RWPE2 (cell line): ENCODE results near the gene RELA.

Source experiments
- ATAC-seq: fragments of 200-7000 bp; cut with Tn5 transposase; 3 replicates; pipeline ENCODE4 v1.9.1; 2021; ENCODE audit warnings: low read depth
- DNase-seq: peaks from one replicate; pipeline ENCODE4 v3.0.0-alpha.2; 2020; ENCODE audit warnings: low spot score
- H3K27ac ChIP-seq: fragments of 450-650 bp; 2 replicates; pipeline ENCODE4 v1.5.1; 2017; ENCODE audit warnings: mild to moderate bottlenecking; ENCODE audit not compliant: poor library complexity, severe bottlenecking
- H3K27me3 ChIP-seq: fragments of 250-450 bp; sonication (Bioruptor Pico); 2 replicates; pipeline ENCODE4 v1.5.1; 2021; ENCODE audit warnings: mild to moderate bottlenecking, moderate library complexity; ENCODE audit not compliant: insufficient read depth, poor library complexity, severe bottlenecking
- H3K36me3 ChIP-seq: fragments of 250-450 bp; sonication (Bioruptor Pico); 2 replicates; pipeline ENCODE4 v1.5.1; 2020; ENCODE audit warnings: low read depth, mild to moderate bottlenecking, moderate library complexity
- H3K4me1 ChIP-seq: fragments of 250-450 bp; sonication (Bioruptor Pico); 2 replicates; pipeline ENCODE4 v1.5.1; 2021; ENCODE audit warnings: mild to moderate bottlenecking, moderate library complexity; ENCODE audit not compliant: insufficient read depth, poor library complexity, severe bottlenecking
- H3K4me3 ChIP-seq: fragments of 250-450 bp; sonication (Bioruptor Pico); 2 replicates; pipeline ENCODE4 v1.5.1; 2021; ENCODE audit warnings: mild to moderate bottlenecking, moderate library complexity; ENCODE audit not compliant: severe bottlenecking
- H3K9me3 ChIP-seq: fragments of 250-450 bp; sonication (Bioruptor Pico); 2 replicates; pipeline ENCODE4 v1.5.1; 2021; ENCODE audit warnings: mild to moderate bottlenecking, moderate library complexity; ENCODE audit not compliant: severe bottlenecking
- TF ChIP-seq, protein P1 (sequence below): fragments of 450-650 bp; IDR thresholded peaks from one replicate; pipeline ENCODE4 v1.5.1; 2017; ENCODE audit warnings: mild to moderate bottlenecking, moderate library complexity; ENCODE audit not compliant: poor library complexity, severe bottlenecking

The RELA gene

DNA sequence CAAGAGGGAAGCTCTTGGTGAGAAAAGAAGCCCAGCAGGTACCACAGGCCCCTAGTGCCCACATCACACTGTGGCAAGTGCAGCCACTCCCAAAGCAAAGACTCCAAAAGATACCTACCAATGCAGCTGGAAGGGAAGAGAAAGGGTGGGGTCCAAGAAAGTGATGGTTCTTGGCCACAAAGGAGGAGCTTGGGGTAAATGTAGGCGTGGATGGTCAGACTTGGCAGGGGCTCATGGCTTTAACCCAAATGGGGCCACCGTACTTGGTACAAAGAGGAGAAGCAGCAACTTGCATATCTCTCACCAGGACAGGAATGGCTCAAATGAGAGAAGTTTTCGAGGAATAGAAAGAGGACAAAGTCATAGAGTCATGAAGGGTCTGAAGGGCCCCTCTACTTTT is 53.5 kb downstream of the RELA start:
- H3K27ac ChIP-seq: no peak overlapping the region
- H3K36me3 ChIP-seq: peaks cover 27% of the 10 kb centered on the region
- H3K27me3 ChIP-seq: no peaks in the 10 kb centered on the region
- no peak for DNase-seq
- TF ChIP-seq, protein P1, sequence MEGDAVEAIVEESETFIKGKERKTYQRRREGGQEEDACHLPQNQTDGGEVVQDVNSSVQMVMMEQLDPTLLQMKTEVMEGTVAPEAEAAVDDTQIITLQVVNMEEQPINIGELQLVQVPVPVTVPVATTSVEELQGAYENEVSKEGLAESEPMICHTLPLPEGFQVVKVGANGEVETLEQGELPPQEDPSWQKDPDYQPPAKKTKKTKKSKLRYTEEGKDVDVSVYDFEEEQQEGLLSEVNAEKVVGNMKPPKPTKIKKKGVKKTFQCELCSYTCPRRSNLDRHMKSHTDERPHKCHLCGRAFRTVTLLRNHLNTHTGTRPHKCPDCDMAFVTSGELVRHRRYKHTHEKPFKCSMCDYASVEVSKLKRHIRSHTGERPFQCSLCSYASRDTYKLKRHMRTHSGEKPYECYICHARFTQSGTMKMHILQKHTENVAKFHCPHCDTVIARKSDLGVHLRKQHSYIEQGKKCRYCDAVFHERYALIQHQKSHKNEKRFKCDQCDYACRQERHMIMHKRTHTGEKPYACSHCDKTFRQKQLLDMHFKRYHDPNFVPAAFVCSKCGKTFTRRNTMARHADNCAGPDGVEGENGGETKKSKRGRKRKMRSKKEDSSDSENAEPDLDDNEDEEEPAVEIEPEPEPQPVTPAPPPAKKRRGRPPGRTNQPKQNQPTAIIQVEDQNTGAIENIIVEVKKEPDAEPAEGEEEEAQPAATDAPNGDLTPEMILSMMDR: no peak
- no peaks in the 10 kb centered on the region for H3K9me3 ChIP-seq
- H3K4me1 ChIP-seq: no peaks in the 10 kb centered on the region
- no peak for ATAC-seq
- no peak overlapping the region for H3K4me3 ChIP-seq

DNA sequence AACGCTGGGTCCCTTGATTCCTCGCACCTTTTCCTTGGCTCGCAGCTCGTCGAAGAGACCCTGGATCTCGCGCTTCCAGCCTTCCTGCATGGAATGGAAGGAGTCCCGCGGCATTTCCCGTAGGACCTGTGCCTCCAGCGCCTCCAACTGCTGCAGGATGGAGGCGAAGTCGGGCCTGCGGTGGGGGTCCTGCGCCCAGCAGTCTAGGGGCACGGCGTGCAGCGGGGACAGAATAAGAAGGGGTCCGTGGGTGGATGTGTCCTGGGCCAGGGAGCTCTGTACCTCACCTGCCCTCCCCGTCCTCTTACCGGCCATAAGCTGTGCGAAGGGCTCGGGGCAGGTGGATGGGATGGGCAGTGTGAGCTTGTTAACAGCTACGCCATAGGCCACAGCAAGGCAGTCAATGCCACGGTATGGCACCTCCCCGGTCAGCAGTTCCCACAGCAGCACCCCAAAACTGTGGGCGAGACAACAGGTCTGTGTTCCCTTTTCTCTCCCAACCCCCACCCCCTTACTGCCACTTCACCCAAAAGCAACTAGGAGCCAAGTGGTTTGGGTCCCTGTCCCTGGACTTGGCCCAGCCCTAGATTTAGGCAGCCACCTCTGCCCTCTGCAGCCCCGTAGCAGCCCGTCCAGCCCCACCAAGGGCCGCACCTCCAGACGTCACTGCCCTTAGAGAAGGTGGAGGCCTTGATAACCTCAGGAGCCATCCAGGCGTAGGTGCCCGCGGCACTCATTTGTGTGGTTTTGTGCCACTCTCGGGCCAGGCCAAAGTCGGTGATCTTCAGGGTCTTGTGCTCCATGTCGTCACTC is 54.9 kb downstream of the RELA start:
- TF ChIP-seq, protein P1: no peak
- no peaks in the 10 kb centered on the region for H3K9me3 ChIP-seq
- DNase-seq: no peak
- H3K4me3 ChIP-seq: no peak overlapping the region
- peaks cover 27% of the 10 kb centered on the region for H3K36me3 ChIP-seq
- no peak overlapping the region for H3K27ac ChIP-seq
- H3K27me3 ChIP-seq: no peaks in the 10 kb centered on the region
- ATAC-seq: no peak
- no peaks in the 10 kb centered on the region for H3K4me1 ChIP-seq

DNA sequence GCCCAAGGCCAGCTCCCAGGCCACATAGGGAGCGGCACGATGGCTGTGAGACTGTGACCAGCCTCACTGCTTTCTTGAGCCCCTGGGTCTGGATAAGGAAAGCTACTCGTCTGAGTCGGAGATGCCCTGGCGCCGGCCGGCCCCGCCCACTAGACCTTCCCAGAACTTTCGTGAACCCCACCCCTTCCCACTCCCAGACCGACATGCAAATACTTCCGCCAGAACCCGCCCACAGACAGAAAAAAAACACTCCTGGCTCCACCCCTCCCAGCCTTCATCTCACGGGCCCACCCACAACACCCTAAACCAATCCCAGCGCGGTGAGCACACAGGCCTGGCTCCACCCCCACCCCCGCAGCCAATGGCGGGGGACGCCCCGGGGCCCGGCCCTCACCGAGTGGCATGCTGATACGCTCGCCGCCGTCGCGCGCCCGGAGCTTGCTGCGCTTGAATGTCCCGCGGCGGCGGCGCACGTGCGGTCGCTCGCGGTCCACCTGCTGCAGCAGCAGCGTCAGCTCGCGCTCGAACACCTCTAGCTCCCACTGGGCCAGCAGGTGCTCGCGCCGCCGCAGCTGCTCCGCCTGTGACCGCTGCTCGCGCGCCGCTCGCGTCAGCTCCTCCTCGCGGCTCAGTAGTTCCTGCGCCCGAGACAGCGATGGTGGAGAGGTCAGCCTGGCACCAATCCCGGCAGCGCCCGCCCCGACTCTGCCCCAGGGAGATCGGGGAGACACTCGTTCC is 55.7 kb downstream of the RELA start:
- Histone ChIP-seq H3K4me1 (no peaks in the 10 kb centered on the region), H3K27me3 (no peaks in the 10 kb centered on the region), H3K36me3 (peaks cover 27% of the 10 kb centered on the region), H3K4me3 (no peak overlapping the region), H3K27ac (no peak overlapping the region), H3K9me3 (no peaks in the 10 kb centered on the region)
- DNase-seq (no peak), ATAC-seq (peak; percentile 83)
- TF ChIP-seq, protein P1: no peak

DNA sequence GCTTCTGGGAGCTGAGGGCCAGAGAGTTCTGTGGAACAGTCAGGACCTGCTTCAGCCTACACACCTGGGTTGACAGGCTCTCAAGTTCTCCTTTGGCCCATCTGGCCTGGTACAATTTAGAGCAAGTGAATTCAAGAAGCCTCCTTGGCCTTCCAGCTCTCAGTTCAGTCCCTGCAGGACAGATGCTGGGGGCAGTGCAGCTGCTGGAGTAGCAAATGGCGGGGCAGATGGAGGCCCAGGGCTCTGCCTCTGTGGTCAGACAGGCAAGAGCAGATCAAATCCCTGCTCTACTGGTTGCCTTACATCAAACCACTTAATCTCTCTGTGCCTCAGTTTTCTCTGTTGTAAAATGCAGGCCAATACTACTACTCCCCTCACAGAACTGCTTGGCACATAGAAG is 58.5 kb downstream of the RELA start:
- ATAC-seq (no peak), DNase-seq (no peak)
- Histone ChIP-seq H3K9me3 (no peaks in the 10 kb centered on the region), H3K4me1 (no peaks in the 10 kb centered on the region), H3K36me3 (peaks cover 27% of the 10 kb centered on the region), H3K27ac (no peak overlapping the region), H3K27me3 (no peaks in the 10 kb centered on the region), H3K4me3 (no peak overlapping the region)
- TF ChIP-seq, protein P1: no peak
